ENCODE results near the gene CLIC4. TPM values are rescaled to one million over a fixed set of nuclear protein-coding genes. Genes with fewer than 3 reads are reported as not detected.

The CLIC4 gene
- total and polyA plus RNA-seq, 9 of the 15 experiments (the other 6 are each of a cell fraction or from before 2014, with no cell fraction given) = 16.0 to 67.5 (median 38.4) TPM

DNA sequence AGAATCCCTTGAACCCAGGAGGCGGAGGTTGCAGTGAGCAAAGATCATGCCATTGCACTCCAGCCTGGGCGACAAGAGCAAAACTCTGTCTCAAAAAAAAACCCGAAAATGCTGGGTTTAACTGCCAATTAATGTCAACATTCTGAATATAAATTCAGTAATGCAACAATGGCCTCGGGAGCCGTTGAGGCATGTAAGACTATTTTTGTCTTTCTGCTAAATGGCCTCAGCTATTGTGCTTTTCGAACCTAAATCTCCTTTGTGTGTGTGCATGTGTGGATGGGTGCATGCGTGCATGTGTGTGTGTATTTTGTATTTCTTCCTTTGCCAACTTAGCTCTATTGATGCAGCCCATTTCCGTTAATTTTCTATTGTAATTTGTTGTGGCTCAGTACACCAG is 31.6 kb downstream of the CLIC4 start:
- DNase-seq (ENCODE audit: extremely low read depth in 1 of 4, low spot score in 3 of 4) = no peak
- intact Hi-C loops (cut with micrococcal nuclease) = no loop called here
- no peaks in the 10 kb centered on the region for H3K36me3 ChIP-seq (ENCODE audit: control insufficient read depth, insufficient read depth, low read length)
- in situ Hi-C loops (cut with MboI) = no loop called here
- no peak for FAIRE-seq
- no peak overlapping the region for H3K4me3 ChIP-seq
- H3K9ac ChIP-seq (ENCODE audit: insufficient read depth in 1 of 2, low read depth in 2 of 2, low read length in 2 of 2) = no peak overlapping the region
- no peaks in the 10 kb centered on the region for H3K9me3 ChIP-seq (replicated peaks; ENCODE audit: control insufficient read depth, insufficient read depth, low read depth, low read length)
- no peak overlapping the region for H2AFZ ChIP-seq (ENCODE audit: low read depth, low read length)
- no TSS peak for BruUV-seq (replicated peaks)
- H3K27ac ChIP-seq (ENCODE audit: extremely low read depth, low read depth, low read length) = no peak overlapping the region
- TF ChIP-seq POLR2A (conservative IDR thresholded peaks at IDR 0.05) (no peak), HDAC2 (IDR thresholded peaks at IDR 0.05) (no peak), EWSR1 (IDR thresholded peaks at IDR 0.05; ENCODE audit: borderline replicate concordance, low read depth, partially characterized antibody) (no peak), MEF2A (IDR thresholded peaks at IDR 0.05; ENCODE audit: control insufficient read depth, low read depth, low read length) (no peak), XRCC4 (IDR thresholded peaks at IDR 0.05; ENCODE audit: extremely low read depth, insufficient read depth, insufficient read length) (no peak), TCFL5 (CRISPR knock-in tag; conservative IDR thresholded peaks at IDR 0.05) (no peak), MXI1 (IDR thresholded peaks at IDR 0.05; ENCODE audit: low read depth, low read length) (no peak), DNMT1 (IDR thresholded peaks at IDR 0.05) (no peak), KAT8 (IDR thresholded peaks at IDR 0.05; ENCODE audit: low read depth) (no peak)
- TF ChIP-seq, protein P1, sequence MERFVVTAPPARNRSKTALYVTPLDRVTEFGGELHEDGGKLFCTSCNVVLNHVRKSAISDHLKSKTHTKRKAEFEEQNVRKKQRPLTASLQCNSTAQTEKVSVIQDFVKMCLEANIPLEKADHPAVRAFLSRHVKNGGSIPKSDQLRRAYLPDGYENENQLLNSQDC (CRISPR knock-in tag; IDR thresholded peaks at IDR 0.05) = no peak
- 77% methylated on average over 8 of the region's 8 CpGs for WGBS (ENCODE audit: insufficient coverage, low coverage, missing lambda C conversion rate)
- POLR2A ChIA-PET = interaction anchor here (0.6 to 3.9 kb wide), 6 partner anchors 11 to 1233 kb away, joined by 3 to 24 read pairs (median 3); no protein-coding TSS in a partner anchor
- H4K20me1 ChIP-seq (replicated peaks; ENCODE audit: control insufficient read depth, insufficient read depth, low read length) = no peaks in the 10 kb centered on the region
- no peak overlapping the region for H3K4me2 ChIP-seq (ENCODE audit: insufficient read depth, low read length)
- peaks cover 31% of the 10 kb centered on the region for H3K79me2 ChIP-seq (ENCODE audit: control insufficient read depth, insufficient read depth, low read length)
- H3K9me1 ChIP-seq (ENCODE audit: control insufficient read depth, insufficient read depth, low read length) = peaks cover 4% of the 10 kb centered on the region
- H3K4me1 ChIP-seq (replicated peaks in 1 of 2; ENCODE audit: control insufficient read depth in 2 of 2, insufficient read depth in 2 of 2, low read length in 2 of 2) = no peaks in the 10 kb centered on the region
- no peak for ATAC-seq
- H3K27me3 ChIP-seq (ENCODE audit: control insufficient read depth in 2 of 2, insufficient read depth in 2 of 2, low read length in 2 of 2) = no peaks in the 10 kb centered on the region
- CTCF ChIA-PET (ENCODE audit: low intra/inter-chr PET ratio) = no interaction called here

Data from K562 (cell line).